ENCODE results near the gene CD63.

CD63 gene

GRCh38 chr12:55686366-55687010, 42.3 kb downstream of the CD63 start:
- no peak for DNase-seq

- no peak for DNase-seq
These were observed 43.1 kb downstream of the CD63 start for GRCh38 chr12:55685671-55686070.

GRCh38 chr12:55684761-55685370, 43.9 kb downstream of the CD63 start:
- no peak for DNase-seq

GRCh38 chr12:55683676-55684075, 45.1 kb downstream of the CD63 start:
- DNase-seq: no peak

GRCh38 chr12:55682087-55682796, 46.6 kb downstream of the CD63 start:
- DNase-seq: no peak

GRCh38 chr12:55681142-55682077, 47.4 kb downstream of the CD63 start:
- DNase-seq: no peak

- DNase-seq: no peak
These were observed 49.1 kb downstream of the CD63 start for GRCh38 chr12:55679691-55680090.

- no peak for DNase-seq
These were observed 52.1 kb downstream of the CD63 start for GRCh38 chr12:55676707-55677106.

- no peak for DNase-seq
These were observed 53.1 kb downstream of the CD63 start for GRCh38 chr12:55675666-55676065.

All from effector CD8-positive, alpha-beta T cell (primary cell).